UCSD-AML1 (cell line): ENCODE data around the gene KRTAP4-1.
"Not testable (repeated sequence)": the region's sequence is repeated elsewhere in the genome, so short reads cannot be mapped to it uniquely, and the experiment has no call there.

Experiments used
- DNase-seq: peaks from one replicate; lab custom pipeline; 2025; ENCODE audit not compliant: unreplicated experiment; lab: John Stamatoyannopoulos, UW

KRTAP4-1 gene

GRCh38 chr17:41184480-41184961, at the start of gene KRTAP4-1:
TSS of gene KRTAP4-1 (minus strand) at chr17:41184911. CDS start at chr17:41184854, 57 bp downstream.
- no peak for DNase-seq

GRCh38 chr17:41232399-41233105, 47.8 kb upstream of the KRTAP4-1 start, which contains the start of gene KRTAP9-3:
TSS of gene KRTAP9-3 (plus strand) at chr17:41232449. CDS start at chr17:41232502, 53 bp downstream.
- DNase-seq = not testable (repeated sequence)

GRCh38 chr17:41231731-41232130, 47.0 kb upstream of the KRTAP4-1 start:
- no peak for DNase-seq

GRCh38 chr17:41230094-41230493, 45.4 kb upstream of the KRTAP4-1 start:
- DNase-seq = no peak

GRCh38 chr17:41226598-41227095, 41.9 kb upstream of the KRTAP4-1 start, which contains the start of gene KRTAP9-2:
TSS of gene KRTAP9-2 (plus strand) at chr17:41226648. CDS start at chr17:41226655, 7 bp downstream.
- not testable (repeated sequence) for DNase-seq

GRCh38 chr17:41226051-41226450, 41.3 kb upstream of the KRTAP4-1 start:
- no peak for DNase-seq

GRCh38 chr17:41223821-41224220, 39.1 kb upstream of the KRTAP4-1 start:
- DNase-seq = no peak

- DNase-seq = no peak
Measured at GRCh38 chr17:41215681-41216080, 31.0 kb upstream of the KRTAP4-1 start.

GRCh38 chr17:41212524-41213169, 27.9 kb upstream of the KRTAP4-1 start:
- DNase-seq = no peak

GRCh38 chr17:41211845-41212466, 27.2 kb upstream of the KRTAP4-1 start:
- DNase-seq = no peak

- no peak for DNase-seq
Measured at GRCh38 chr17:41199421-41200078, 14.8 kb upstream of the KRTAP4-1 start.

GRCh38 chr17:41196068-41196467, 11.4 kb upstream of the KRTAP4-1 start:
- DNase-seq = no peak

GRCh38 chr17:41190328-41190727, 5.6 kb upstream of the KRTAP4-1 start:
- no peak for DNase-seq

- DNase-seq = not testable (repeated sequence)
Measured at GRCh38 chr17:41189837-41190318, 5.2 kb upstream of the KRTAP4-1 start, which contains the start of gene KRTAP9-1. TSS of gene KRTAP9-1 (plus strand) at chr17:41189887. CDS start at chr17:41189887, 0 bp downstream.

- no peak for DNase-seq
Measured at GRCh38 chr17:41186872-41187271, 2.2 kb upstream of the KRTAP4-1 start.

GRCh38 chr17:41185001-41185400, 290 bp upstream of the KRTAP4-1 start:
- no peak for DNase-seq

- DNase-seq = no peak
Measured at GRCh38 chr17:41178843-41179616, 5.7 kb downstream of the KRTAP4-1 start.

GRCh38 chr17:41178341-41178740, 6.4 kb downstream of the KRTAP4-1 start:
- no peak for DNase-seq

GRCh38 chr17:41177727-41178271, 6.9 kb downstream of the KRTAP4-1 start, which contains the start of gene KRTAP4-2:
TSS of gene KRTAP4-2 (minus strand) at chr17:41178221. CDS start at chr17:41178164, 57 bp downstream.
- DNase-seq = no peak
